ENCODE measurements around the gene EIF4E1B. TPM values are rescaled to one million over a fixed set of nuclear protein-coding genes. Genes with fewer than 3 reads are reported as not detected.
A peak's percentile ranks its signal among the peaks of the same experiment; 100 is the strongest.

EIF4E1B gene
- total RNA-seq, 1 donor from 2014 or later, result not detected

- no peak overlapping the region for H3K4me3 ChIP-seq
- H3K9me3 ChIP-seq (replicated peaks), result no peaks in the 10 kb centered on the region
- no peaks in the 10 kb centered on the region for H3K36me3 ChIP-seq
- TF ChIP-seq CTCF (IDR thresholded peaks at IDR 0.05; ENCODE audit: borderline replicate concordance), result no peak
- intact Hi-C loops (cut with micrococcal nuclease), result no loop called here
- H3K27me3 ChIP-seq (ENCODE audit: low read depth), result peaks cover 44% of the 10 kb centered on the region
- no peak overlapping the region for H3K27ac ChIP-seq (replicated peaks)
- peaks cover 10% of the 10 kb centered on the region for H3K4me1 ChIP-seq
- no peak for DNase-seq
Measured at GRCh38 chr5:176636426-176636825, 6.0 kb downstream of the EIF4E1B start.

GRCh38 chr5:176637556-176637955, 7.1 kb downstream of the EIF4E1B start:
- Histone ChIP-seq H3K9me3 (replicated peaks) (no peaks in the 10 kb centered on the region), H3K27me3 (ENCODE audit: low read depth) (peaks cover 33% of the 10 kb centered on the region), H3K4me1 (peaks cover 10% of the 10 kb centered on the region), H3K36me3 (no peaks in the 10 kb centered on the region), H3K4me3 (no peak overlapping the region), H3K27ac (replicated peaks) (no peak overlapping the region)
- DNase-seq, result no peak
- no peak for TF ChIP-seq CTCF (IDR thresholded peaks at IDR 0.05; ENCODE audit: borderline replicate concordance)
- intact Hi-C loops (cut with micrococcal nuclease), result no loop called here

DNA sequence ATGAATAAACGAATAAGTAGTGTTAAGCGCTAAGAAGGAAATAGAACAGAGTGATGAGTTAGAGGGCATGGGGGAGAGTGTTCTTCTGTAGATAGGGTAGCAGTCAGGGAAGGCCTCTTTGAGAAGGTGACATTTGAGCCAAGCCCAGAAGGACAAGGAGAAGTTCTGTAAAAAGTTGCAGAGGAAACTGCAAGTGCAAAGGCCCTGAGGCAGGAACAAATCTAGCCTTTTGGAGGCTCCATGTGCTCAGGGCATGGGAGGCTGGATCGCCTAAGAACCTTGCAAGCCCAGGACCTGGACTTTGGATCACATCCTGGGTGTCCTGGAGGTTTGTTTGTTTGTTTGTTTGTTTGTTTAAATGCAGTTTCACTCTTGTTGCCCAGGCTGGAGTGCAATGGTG, 8.0 kb downstream of the EIF4E1B start:
- Histone ChIP-seq H3K27ac (replicated peaks) (no peak overlapping the region), H3K36me3 (no peaks in the 10 kb centered on the region), H3K27me3 (ENCODE audit: low read depth) (peaks cover 24% of the 10 kb centered on the region), H3K9me3 (replicated peaks) (no peaks in the 10 kb centered on the region), H3K4me3 (no peak overlapping the region), H3K4me1 (peaks cover 10% of the 10 kb centered on the region)
- no peak for DNase-seq
- no peak for TF ChIP-seq CTCF (IDR thresholded peaks at IDR 0.05; ENCODE audit: borderline replicate concordance)
- intact Hi-C loops (cut with micrococcal nuclease), result no loop called here

GRCh38 chr5:176639208-176639607, 8.7 kb downstream of the EIF4E1B start:
- no peak for TF ChIP-seq CTCF (IDR thresholded peaks at IDR 0.05; ENCODE audit: borderline replicate concordance)
- H3K27ac ChIP-seq (replicated peaks), result peak overlapping the region; percentile 44
- no peak overlapping the region for H3K4me3 ChIP-seq
- peaks cover 10% of the 10 kb centered on the region for H3K4me1 ChIP-seq
- peaks cover 16% of the 10 kb centered on the region for H3K27me3 ChIP-seq (ENCODE audit: low read depth)
- H3K9me3 ChIP-seq (replicated peaks), result no peaks in the 10 kb centered on the region
- no peak for DNase-seq
- intact Hi-C loops (cut with micrococcal nuclease), result no loop called here
- no peaks in the 10 kb centered on the region for H3K36me3 ChIP-seq

GRCh38 chr5:176639981-176640380, 9.5 kb downstream of the EIF4E1B start:
- Histone ChIP-seq H3K4me3 (no peak overlapping the region), H3K4me1 (peaks cover 10% of the 10 kb centered on the region), H3K27me3 (ENCODE audit: low read depth) (peaks cover 8% of the 10 kb centered on the region), H3K27ac (replicated peaks) (peak overlapping the region; percentile 44), H3K36me3 (no peaks in the 10 kb centered on the region), H3K9me3 (replicated peaks) (no peaks in the 10 kb centered on the region)
- intact Hi-C loops (cut with micrococcal nuclease), result no loop called here
- peak; percentile 79 for DNase-seq
- no peak for TF ChIP-seq CTCF (IDR thresholded peaks at IDR 0.05; ENCODE audit: borderline replicate concordance)

DNA sequence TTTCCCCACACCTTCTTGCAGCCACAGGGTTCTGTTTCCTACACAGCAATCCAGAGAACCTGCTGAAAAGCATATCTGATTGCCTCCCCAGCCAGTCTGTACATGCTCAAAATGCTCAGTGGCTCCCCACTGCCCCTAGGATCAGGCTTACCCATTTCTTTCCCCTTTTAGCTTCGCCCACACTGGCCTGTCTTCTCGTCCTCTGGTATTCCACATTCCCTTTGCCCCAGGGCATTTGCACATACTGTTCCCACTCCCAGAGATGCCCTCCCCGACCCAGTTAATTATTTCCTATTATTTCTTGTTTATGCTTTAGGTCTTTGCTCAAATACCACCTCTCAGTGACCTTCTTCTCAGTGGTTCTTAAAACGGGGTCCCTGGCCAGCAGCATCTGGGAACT, 10.1 kb downstream of the EIF4E1B start:
- no peak for DNase-seq
- H3K9me3 ChIP-seq (replicated peaks), result no peaks in the 10 kb centered on the region
- H3K27ac ChIP-seq (replicated peaks), result peak overlapping the region; percentile 23
- peaks cover 2% of the 10 kb centered on the region for H3K27me3 ChIP-seq (ENCODE audit: low read depth)
- no peak for TF ChIP-seq CTCF (IDR thresholded peaks at IDR 0.05; ENCODE audit: borderline replicate concordance)
- no peak overlapping the region for H3K4me3 ChIP-seq
- intact Hi-C loops (cut with micrococcal nuclease), result no loop called here
- H3K4me1 ChIP-seq, result peaks cover 10% of the 10 kb centered on the region
- no peaks in the 10 kb centered on the region for H3K36me3 ChIP-seq

Measured in left ventricle myocardium inferior (tissue), 1 donor.